Mammary epithelial cell (primary cell): Measurements from ENCODE around the gene SLC6A11.

Experiments used
- CTCF ChIP-seq, 2 donors: IDR thresholded peaks in 1 of 2; conservative IDR thresholded peaks in 1 of 2; 2 replicates each; pipeline ENCODE4 v1.5.1; 2011 to 2012; ENCODE audit warnings: inconsistent platforms in 2 of 2, low read length in 2 of 2, mild to moderate bottlenecking in 2 of 2, control low read depth in 1 of 2, low read depth in 1 of 2; ENCODE audit not compliant: insufficient read depth in 1 of 2; ENCODE audit errors: extremely low read depth in 1 of 2
- EZH2 ChIP-seq: IDR thresholded peaks from 2 replicates; pipeline ENCODE4 v1.6.1; 2012; ENCODE audit warnings: low read length, inconsistent platforms, borderline replicate concordance

GRCh38 chr3:10919636-10920035 lies 103.6 kb downstream of the SLC6A11 start:
- TF ChIP-seq EZH2 (no peak), CTCF (conservative IDR thresholded peaks at IDR 0.05 in 1 of 2, IDR thresholded peaks at IDR 0.05 in 1 of 2; ENCODE audit: extremely low read depth in 1 of 2, insufficient read depth in 1 of 2, low read depth in 1 of 2, low read length in 2 of 2) (no peak)
